DND-41 (cell line): ENCODE results near the gene TRH.
"Not testable (repeated sequence)": the region's sequence is repeated elsewhere in the genome, so short reads cannot be mapped to it uniquely, and the experiment has no call there.

Source experiments
- EZH2 ChIP-seq: IDR thresholded peaks from 3 replicates; pipeline ENCODE4 v1.6.1; 2012; ENCODE audit warnings: borderline replicate concordance, low read depth, mild to moderate bottlenecking, moderate library complexity, low read length, inconsistent platforms; ENCODE audit not compliant: severe bottlenecking
- TF ChIP-seq, protein P1 (sequence below): IDR thresholded peaks from 2 replicates; pipeline ENCODE4 v1.5.1; 2012; ENCODE audit warnings: borderline replicate concordance, low read length, moderate library complexity, mild to moderate bottlenecking; ENCODE audit not compliant: poor library complexity, severe bottlenecking; ENCODE audit errors: extremely low read depth

DNA sequence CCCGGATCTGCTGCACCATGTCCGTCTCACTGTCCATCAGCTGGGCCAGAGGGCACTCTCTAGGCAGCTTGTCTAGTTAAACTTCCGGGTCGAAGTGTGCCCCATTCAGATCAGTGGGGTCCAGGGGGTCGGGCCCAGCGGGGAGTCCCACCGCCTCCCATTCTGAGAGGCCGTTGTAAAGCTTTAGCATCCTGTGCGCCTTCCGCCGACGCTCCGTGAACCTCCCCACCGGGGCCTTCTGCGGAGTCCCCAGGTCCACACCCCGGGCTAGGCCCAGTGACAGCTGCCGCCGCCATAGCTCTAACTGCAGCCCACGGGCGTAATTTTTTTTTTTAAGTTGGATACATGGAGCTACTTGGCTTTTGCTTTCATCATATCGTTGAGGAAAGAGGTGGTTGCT is 38.7 kb downstream of the TRH start:
- TF ChIP-seq, protein P1, sequence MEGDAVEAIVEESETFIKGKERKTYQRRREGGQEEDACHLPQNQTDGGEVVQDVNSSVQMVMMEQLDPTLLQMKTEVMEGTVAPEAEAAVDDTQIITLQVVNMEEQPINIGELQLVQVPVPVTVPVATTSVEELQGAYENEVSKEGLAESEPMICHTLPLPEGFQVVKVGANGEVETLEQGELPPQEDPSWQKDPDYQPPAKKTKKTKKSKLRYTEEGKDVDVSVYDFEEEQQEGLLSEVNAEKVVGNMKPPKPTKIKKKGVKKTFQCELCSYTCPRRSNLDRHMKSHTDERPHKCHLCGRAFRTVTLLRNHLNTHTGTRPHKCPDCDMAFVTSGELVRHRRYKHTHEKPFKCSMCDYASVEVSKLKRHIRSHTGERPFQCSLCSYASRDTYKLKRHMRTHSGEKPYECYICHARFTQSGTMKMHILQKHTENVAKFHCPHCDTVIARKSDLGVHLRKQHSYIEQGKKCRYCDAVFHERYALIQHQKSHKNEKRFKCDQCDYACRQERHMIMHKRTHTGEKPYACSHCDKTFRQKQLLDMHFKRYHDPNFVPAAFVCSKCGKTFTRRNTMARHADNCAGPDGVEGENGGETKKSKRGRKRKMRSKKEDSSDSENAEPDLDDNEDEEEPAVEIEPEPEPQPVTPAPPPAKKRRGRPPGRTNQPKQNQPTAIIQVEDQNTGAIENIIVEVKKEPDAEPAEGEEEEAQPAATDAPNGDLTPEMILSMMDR: not testable (repeated sequence)
- TF ChIP-seq EZH2: not testable (repeated sequence)
